Measurements from ENCODE around the gene FBXW7.

DNA sequence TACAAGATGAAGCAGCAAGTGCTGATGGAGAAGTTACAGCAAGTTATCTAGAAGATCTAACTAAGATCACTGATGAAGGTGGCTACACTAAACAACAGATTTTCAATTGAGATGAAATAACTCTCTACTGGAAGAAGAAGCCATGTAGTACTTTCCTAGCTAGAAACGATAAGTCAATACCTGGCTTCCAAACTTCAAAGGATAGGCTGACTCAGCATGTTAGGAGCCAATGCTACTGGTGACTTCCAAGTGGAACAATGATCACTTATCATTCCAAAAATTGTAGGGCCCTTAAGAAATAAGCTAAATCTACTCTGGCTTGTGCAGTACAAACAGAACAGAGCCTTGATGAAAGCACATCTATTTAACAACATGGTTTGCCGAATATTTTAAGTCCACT lies 55.0 kb downstream of the FBXW7 start:
- TF ChIP-seq, protein P1, sequence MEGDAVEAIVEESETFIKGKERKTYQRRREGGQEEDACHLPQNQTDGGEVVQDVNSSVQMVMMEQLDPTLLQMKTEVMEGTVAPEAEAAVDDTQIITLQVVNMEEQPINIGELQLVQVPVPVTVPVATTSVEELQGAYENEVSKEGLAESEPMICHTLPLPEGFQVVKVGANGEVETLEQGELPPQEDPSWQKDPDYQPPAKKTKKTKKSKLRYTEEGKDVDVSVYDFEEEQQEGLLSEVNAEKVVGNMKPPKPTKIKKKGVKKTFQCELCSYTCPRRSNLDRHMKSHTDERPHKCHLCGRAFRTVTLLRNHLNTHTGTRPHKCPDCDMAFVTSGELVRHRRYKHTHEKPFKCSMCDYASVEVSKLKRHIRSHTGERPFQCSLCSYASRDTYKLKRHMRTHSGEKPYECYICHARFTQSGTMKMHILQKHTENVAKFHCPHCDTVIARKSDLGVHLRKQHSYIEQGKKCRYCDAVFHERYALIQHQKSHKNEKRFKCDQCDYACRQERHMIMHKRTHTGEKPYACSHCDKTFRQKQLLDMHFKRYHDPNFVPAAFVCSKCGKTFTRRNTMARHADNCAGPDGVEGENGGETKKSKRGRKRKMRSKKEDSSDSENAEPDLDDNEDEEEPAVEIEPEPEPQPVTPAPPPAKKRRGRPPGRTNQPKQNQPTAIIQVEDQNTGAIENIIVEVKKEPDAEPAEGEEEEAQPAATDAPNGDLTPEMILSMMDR (conservative IDR thresholded peaks at IDR 0.05 in 1 of 2, IDR thresholded peaks at IDR 0.05 in 1 of 2; ENCODE audit: low read depth in 1 of 2, low read length in 2 of 2): no peak
- TF ChIP-seq EZH2 (IDR thresholded peaks at IDR 0.05; ENCODE audit: low read length, missing control alignments): no peak
